Suprapubic skin (tissue), 4 donors: ENCODE results near the gene WFIKKN1. TPM values are rescaled to one million over a fixed set of nuclear protein-coding genes. Genes with fewer than 3 reads are reported as not detected.

Experiments used
- DNase-seq, 2 donors: peaks; one replicate each; pipeline ENCODE4 v3.0.0-alpha.2; 2019; ENCODE audit warnings: low spot score in 2 of 2
- H3K27ac ChIP-seq: fragments of 200-600 bp; sonication (generic); one replicate; pipeline ENCODE4 v1.5.1; 2019
- H3K27me3 ChIP-seq: fragments of 200-600 bp; sonication (generic); one replicate; pipeline ENCODE4 v1.5.1; 2019
- H3K36me3 ChIP-seq: fragments of 200-600 bp; sonication (generic); one replicate; pipeline ENCODE4 v1.5.1; 2019
- H3K4me1 ChIP-seq: fragments of 200-600 bp; sonication (generic); one replicate; pipeline ENCODE4 v1.5.1; 2019
- H3K4me3 ChIP-seq: fragments of 200-600 bp; sonication (generic); one replicate; pipeline ENCODE4 v1.5.1; 2019; ENCODE audit warnings: mild to moderate bottlenecking
- H3K9me3 ChIP-seq: fragments of 200-600 bp; sonication (generic); one replicate; pipeline ENCODE4 v1.5.1; 2019
- EP300 ChIP-seq: sonication (generic); formaldehyde crosslinking; IDR thresholded peaks from one replicate; pipeline ENCODE4 v1.6.1; 2017; ENCODE audit warnings: antibody characterized with exemption
- POLR2A ChIP-seq, 2 donors: fragments of 450-650 bp; IDR thresholded peaks; one replicate each; pipeline ENCODE4 v1.6.1; 2017; ENCODE audit warnings: antibody characterized with exemption in 2 of 2, mild to moderate bottlenecking in 2 of 2, moderate library complexity in 2 of 2
- POLR2AphosphoS5 ChIP-seq, 3 donors: sonication (generic); formaldehyde crosslinking; IDR thresholded peaks; one replicate each; pipeline ENCODE4 v1.6.1; 2017; ENCODE audit warnings: antibody characterized with exemption in 3 of 3
- WGBS: methylation state at CpG from one replicate; pipeline ENCODE4 v1.1.5; 2018; 5-methylcytosine and 5-hydroxymethylcytosine counted together
- total RNA-seq, 4 donors: library from RNA; depleted of rRNA; stranded (reverse); fragments of >200 nt; gene quantifications; one replicate each; pipeline ENCODE4 v1.1.0, GENCODE V29; 2016
- TF ChIP-seq, protein P1 (sequence below), 2 donors: fragments of 200-600 bp in 1 of 2; fragments of 450-650 bp in 1 of 2; sonication (generic) in 1 of 2; IDR thresholded peaks; one replicate each; pipeline ENCODE4 v1.5.1; 2016 to 2019; ENCODE audit warnings: antibody characterized with exemption in 2 of 2, mild to moderate bottlenecking in 1 of 2, moderate library complexity in 1 of 2

The WFIKKN1 gene
- total RNA-seq, 4 donors from 2014 or later = 1.2 to 12.6 (median 4.6) TPM

DNA sequence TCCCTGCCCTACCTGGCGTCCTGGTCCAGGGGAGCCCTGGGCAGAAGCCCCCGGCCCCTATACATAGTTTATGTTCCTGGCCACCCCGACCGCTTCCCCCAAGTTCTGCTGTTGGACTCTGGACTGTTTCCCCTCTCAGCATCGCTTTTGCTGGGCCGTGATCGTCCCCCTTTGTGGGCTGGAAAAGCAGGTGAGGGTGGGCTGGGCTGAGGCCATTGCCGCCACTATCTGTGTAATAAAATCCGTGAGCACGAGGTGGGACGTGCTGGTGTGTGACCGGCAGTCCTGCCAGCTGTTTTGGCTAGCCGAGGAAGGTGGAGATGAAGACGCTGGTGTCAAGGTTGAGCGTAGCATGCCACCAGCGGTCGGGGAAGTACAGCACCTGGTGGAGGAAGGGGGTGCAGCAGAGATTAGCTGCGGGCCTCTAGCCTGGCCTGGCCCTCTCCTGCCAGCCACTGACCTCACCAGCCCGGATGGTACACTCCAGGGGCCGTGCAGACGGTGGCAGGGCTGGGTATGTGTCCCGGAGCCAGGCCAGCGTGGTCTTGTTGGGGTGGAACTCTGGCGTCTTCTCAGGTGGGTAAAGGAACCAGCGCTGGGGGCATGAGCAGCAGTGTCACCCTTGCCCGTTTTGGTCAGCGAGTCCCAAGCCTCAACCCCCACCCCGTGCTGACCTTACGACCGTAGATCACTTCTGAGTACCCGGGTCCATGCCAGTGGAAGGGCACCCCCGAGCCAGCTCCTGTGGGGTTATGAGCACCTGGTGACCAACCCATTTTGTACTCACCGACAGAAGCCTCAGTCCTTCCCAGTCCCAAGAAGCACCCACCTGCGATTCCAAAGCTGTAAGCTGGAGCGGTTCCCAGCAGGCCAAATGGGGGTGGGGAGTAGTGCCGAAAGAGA is 52.0 kb downstream of the WFIKKN1 start:
- Histone ChIP-seq H3K27ac (peak overlapping the region; percentile 82), H3K9me3 (no peaks in the 10 kb centered on the region), H3K27me3 (no peaks in the 10 kb centered on the region), H3K4me3 (peak overlapping the region; percentile 68), H3K4me1 (peaks cover 77% of the 10 kb centered on the region), H3K36me3 (peaks cover 28% of the 10 kb centered on the region)
- WGBS = 81% methylated on average over 24 of the region's 36 CpGs
- peak in 1 of 2 donors; percentile 76 for DNase-seq
- TF ChIP-seq, protein P1, sequence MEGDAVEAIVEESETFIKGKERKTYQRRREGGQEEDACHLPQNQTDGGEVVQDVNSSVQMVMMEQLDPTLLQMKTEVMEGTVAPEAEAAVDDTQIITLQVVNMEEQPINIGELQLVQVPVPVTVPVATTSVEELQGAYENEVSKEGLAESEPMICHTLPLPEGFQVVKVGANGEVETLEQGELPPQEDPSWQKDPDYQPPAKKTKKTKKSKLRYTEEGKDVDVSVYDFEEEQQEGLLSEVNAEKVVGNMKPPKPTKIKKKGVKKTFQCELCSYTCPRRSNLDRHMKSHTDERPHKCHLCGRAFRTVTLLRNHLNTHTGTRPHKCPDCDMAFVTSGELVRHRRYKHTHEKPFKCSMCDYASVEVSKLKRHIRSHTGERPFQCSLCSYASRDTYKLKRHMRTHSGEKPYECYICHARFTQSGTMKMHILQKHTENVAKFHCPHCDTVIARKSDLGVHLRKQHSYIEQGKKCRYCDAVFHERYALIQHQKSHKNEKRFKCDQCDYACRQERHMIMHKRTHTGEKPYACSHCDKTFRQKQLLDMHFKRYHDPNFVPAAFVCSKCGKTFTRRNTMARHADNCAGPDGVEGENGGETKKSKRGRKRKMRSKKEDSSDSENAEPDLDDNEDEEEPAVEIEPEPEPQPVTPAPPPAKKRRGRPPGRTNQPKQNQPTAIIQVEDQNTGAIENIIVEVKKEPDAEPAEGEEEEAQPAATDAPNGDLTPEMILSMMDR (IDR thresholded peaks at IDR 0.05) = no peak
- TF ChIP-seq POLR2AphosphoS5 (IDR thresholded peaks at IDR 0.05) = no peak
- no peak for TF ChIP-seq EP300
- TF ChIP-seq POLR2A (IDR thresholded peaks at IDR 0.05) = no peak

DNA sequence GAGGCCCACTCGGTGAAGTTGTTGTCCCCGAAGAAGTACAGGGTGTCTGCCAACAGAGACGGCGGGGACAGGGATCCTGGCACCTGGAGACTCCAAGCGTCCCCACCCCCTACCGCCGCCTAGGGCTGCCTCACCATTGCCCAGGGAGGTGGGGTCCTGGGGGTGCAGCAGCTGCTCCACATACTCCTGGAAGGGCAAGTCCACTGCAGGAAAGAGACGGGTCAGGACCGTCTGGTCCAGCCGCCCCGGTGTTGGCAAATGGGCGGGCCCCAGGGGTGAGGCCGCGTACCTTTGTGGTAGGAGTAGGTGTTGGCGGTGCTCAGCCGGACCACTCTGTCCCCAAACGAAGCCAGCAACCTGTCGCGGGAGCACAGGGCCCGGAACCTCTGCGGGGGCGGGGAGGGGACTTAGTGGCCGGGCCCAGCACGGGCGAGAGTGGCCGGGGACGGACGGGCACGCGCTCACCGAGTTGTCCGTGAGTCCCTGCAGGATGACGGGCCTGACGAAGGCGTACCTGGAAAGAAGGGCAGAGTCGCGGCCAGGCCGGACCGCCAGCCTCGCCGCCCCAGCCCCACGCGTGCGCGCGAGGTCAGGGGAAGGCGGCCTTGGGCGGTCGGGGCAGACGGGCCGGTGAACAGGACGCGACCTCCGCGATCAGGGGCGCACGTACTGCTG is 52.7 kb downstream of the WFIKKN1 start:
- no peaks in the 10 kb centered on the region for H3K27me3 ChIP-seq
- peak overlapping the region; percentile 82 for H3K27ac ChIP-seq
- WGBS = 66% methylated on average over 8 of the region's 57 CpGs
- DNase-seq = peak in 1 of 2 donors; percentile 74
- H3K4me1 ChIP-seq = peaks cover 72% of the 10 kb centered on the region
- H3K9me3 ChIP-seq = no peaks in the 10 kb centered on the region
- H3K4me3 ChIP-seq = peak overlapping the region; percentile 68
- TF ChIP-seq POLR2AphosphoS5 (IDR thresholded peaks at IDR 0.05) (no peak), EP300 (no peak), POLR2A (IDR thresholded peaks at IDR 0.05) (no peak)
- TF ChIP-seq, protein P1 (IDR thresholded peaks at IDR 0.05) = no peak
- H3K36me3 ChIP-seq = peaks cover 32% of the 10 kb centered on the region

Other genes with a start within 250 kb of the WFIKKN1 start
- 10 to 100 TPM; 12.6 to 19.3 (median 15.5) TPM for gene PGAP6, start 249.0 kb upstream of the WFIKKN1 start, total RNA-seq
- gene NME4, start 233.8 kb upstream of the WFIKKN1 start, total RNA-seq = 10 to 100 TPM; 25.3 to 29.9 (median 27.7) TPM
- 10 to 100 TPM in 3 of 4 donors, 1 to 10 TPM in 1; 9.1 to 23.4 (median 12.3) TPM for gene DECR2, start 229.1 kb upstream of the WFIKKN1 start, total RNA-seq
- gene RAB11FIP3, start 205.3 kb upstream of the WFIKKN1 start, total RNA-seq = 10 to 100 TPM; 20.7 to 62.5 (median 29.1) TPM
- gene CAPN15, start 103.3 kb upstream of the WFIKKN1 start, total RNA-seq = 10 to 100 TPM; 59.9 to 86.4 (median 75.2) TPM
- gene PRR35, start 70.6 kb upstream of the WFIKKN1 start, total RNA-seq = not detected
- under 1 TPM; 0.29 to 0.79 (median 0.35) TPM for gene NHLRC4, start 64.0 kb upstream of the WFIKKN1 start, total RNA-seq
- gene PIGQ, start 61.0 kb upstream of the WFIKKN1 start, total RNA-seq = 10 to 100 TPM; 36.9 to 54.6 (median 44.1) TPM
- gene RAB40C, start 40.9 kb upstream of the WFIKKN1 start, total RNA-seq = 100 to 1,000 TPM in 3 of 4 donors, 10 to 100 TPM in 1; 77.8 to 116 (median 110) TPM
- 100 to 1,000 TPM in 1 of 4 donors, 10 to 100 TPM in 3; 72.2 to 138 (median 84.7) TPM for gene METTL26, start 5.3 kb downstream of the WFIKKN1 start, total RNA-seq
- 10 to 100 TPM; 10.3 to 29.8 (median 24.2) TPM for gene MCRIP2, start 10.8 kb downstream of the WFIKKN1 start, total RNA-seq
- gene WDR90, start 18.4 kb downstream of the WFIKKN1 start, total RNA-seq = 10 to 100 TPM; 18.3 to 63.0 (median 32.2) TPM
- gene RHOT2, start 37.1 kb downstream of the WFIKKN1 start, total RNA-seq = 100 to 1,000 TPM in 2 of 4 donors, 10 to 100 TPM in 2; 66.9 to 156 (median 96.8) TPM
- gene RHBDL1, start 44.7 kb downstream of the WFIKKN1 start, total RNA-seq = 1 to 10 TPM; 1.2 to 8.9 (median 3.9) TPM
- gene STUB1, start 49.4 kb downstream of the WFIKKN1 start, total RNA-seq = 100 to 1,000 TPM; 116 to 143 (median 125) TPM
- 10 to 100 TPM; 47.0 to 87.4 (median 60.5) TPM for gene JMJD8, start 53.3 kb downstream of the WFIKKN1 start, total RNA-seq
- 10 to 100 TPM; 12.3 to 18.7 (median 15.1) TPM for gene WDR24, start 59.4 kb downstream of the WFIKKN1 start, total RNA-seq
- gene FBXL16, start 74.8 kb downstream of the WFIKKN1 start, total RNA-seq = 10 to 100 TPM; 13.7 to 23.1 (median 17.9) TPM
- 10 to 100 TPM; 10.0 to 30.9 (median 15.8) TPM for gene METRN, start 84.1 kb downstream of the WFIKKN1 start, total RNA-seq
- 10 to 100 TPM; 13.0 to 29.4 (median 23.8) TPM for gene ANTKMT, start 90.2 kb downstream of the WFIKKN1 start, total RNA-seq
- 1 to 10 TPM in 1 of 4 donors, under 1 TPM in 2, not detected in 1; 0.64 to 2.4 (median 0.83) TPM for gene CCDC78, start 95.5 kb downstream of the WFIKKN1 start, total RNA-seq
- 1 to 10 TPM; 3.2 to 7.1 (median 4.8) TPM for gene HAGHL, start 96.1 kb downstream of the WFIKKN1 start, total RNA-seq
- gene CIAO3, start 110.0 kb downstream of the WFIKKN1 start, total RNA-seq = 100 to 1,000 TPM in 1 of 4 donors, 10 to 100 TPM in 3; 35.2 to 110 (median 52.0) TPM
- 1 to 10 TPM in 1 of 4 donors, under 1 TPM in 2, not detected in 1; 0.31 to 7.3 (median 0.49) TPM for gene MSLN, start 129.7 kb downstream of the WFIKKN1 start, total RNA-seq
- gene RPUSD1, start 157.4 kb downstream of the WFIKKN1 start, total RNA-seq = 10 to 100 TPM; 13.6 to 27.1 (median 21.8) TPM
- gene CHTF18, start 157.6 kb downstream of the WFIKKN1 start, total RNA-seq = 10 to 100 TPM; 12.6 to 22.3 (median 17.3) TPM
- gene GNG13, start 169.7 kb downstream of the WFIKKN1 start, total RNA-seq = not detected